Measurements from ENCODE around the gene TSFM.

GRCh38 chr12:57803319-57803893 lies 20.8 kb downstream of the TSFM start:
- no peak for TF ChIP-seq POLR2A (IDR thresholded peaks at IDR 0.05)
- peak; percentile 32 to 75 (median 66) for TF ChIP-seq CTCF (IDR thresholded peaks at IDR 0.05)
